Measurements from ENCODE around the gene RAI1. TPM values are rescaled to one million over a fixed set of nuclear protein-coding genes. Genes with fewer than 3 reads are reported as not detected.

RAI1 gene
- total and polyA plus RNA-seq, 9 donors: 1.5 to 57.7 (median 35.3) TPM

DNA sequence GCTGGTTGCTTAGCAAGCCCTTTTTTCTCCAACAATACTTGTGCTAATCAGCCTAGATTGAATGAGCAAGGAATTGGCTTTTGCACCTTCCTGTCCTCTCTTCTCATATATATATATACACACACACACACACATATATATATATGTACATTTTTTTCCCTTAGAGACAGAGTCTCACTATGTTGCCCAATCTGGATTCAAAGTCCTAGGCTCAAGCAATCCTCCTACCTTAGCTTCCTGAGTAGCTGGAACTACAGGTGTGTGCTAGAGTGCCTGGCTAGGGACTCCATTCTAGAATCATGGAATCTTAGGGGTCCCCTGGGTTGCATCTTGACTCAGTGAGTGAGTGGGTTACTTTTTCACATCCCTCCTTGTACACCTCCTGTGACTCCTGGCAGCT lies 27.0 kb downstream of the RAI1 start:
- no peak for TF ChIP-seq EP300 (IDR thresholded peaks at IDR 0.05)
- TF ChIP-seq CTCF (IDR thresholded peaks at IDR 0.05): no peak
- no peak for TF ChIP-seq POLR2A (IDR thresholded peaks at IDR 0.05)
- H3K27ac ChIP-seq: no peak overlapping the region

DNA sequence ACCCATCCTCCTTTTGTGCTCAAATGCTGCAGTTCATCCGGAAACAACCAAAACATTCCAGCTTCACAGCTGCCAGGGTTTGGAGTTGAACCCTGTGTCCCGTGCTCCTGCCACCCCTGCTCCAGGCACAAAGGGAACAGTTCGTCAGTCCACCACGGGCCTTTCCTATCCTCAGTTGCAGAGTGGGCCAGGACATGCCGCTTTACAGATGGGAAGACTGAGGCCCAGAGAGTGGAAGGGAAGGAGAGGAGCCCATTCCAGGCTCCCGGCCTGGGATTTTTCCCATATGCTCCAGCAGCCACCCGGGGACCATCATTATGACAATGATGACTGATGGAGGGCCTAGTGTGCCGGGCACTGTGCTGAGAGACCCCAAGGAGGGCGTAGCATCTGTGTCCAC lies 27.6 kb downstream of the RAI1 start:
- DNase-seq: no peak
- WGBS, 3 donors: 83 to 84% (median 84%) methylated on average over 8 to 9 of the region's 9 CpGs
- Histone ChIP-seq H3K27ac (no peak overlapping the region), H3K36me3 (no peaks in the 10 kb centered on the region), H3K9me3 (no peaks in the 10 kb centered on the region), H3K4me3 (no peak overlapping the region), H3K4me1 (ENCODE audit: insufficient read depth) (peaks cover 15% of the 10 kb centered on the region), H3K27me3 (no peaks in the 10 kb centered on the region)
- intact Hi-C loops (cut with DNase I): no loop called here
- TF ChIP-seq POLR2A (IDR thresholded peaks at IDR 0.05): no peak
- TF ChIP-seq EP300 (IDR thresholded peaks at IDR 0.05): no peak
- no peak for TF ChIP-seq CTCF (IDR thresholded peaks at IDR 0.05)

More for the DNA sequence above, 27.0 kb downstream of the RAI1 start:
- Histone ChIP-seq H3K9me3 (no peaks in the 10 kb centered on the region), H3K4me3 (no peak overlapping the region), H3K36me3 (no peaks in the 10 kb centered on the region), H3K4me1 (ENCODE audit: insufficient read depth) (peaks cover 20% of the 10 kb centered on the region), H3K27me3 (no peaks in the 10 kb centered on the region)
- intact Hi-C loops (cut with DNase I): no loop called here
- no peak for DNase-seq

- Histone ChIP-seq H3K27me3 (no peaks in the 10 kb centered on the region), H3K9me3 (no peaks in the 10 kb centered on the region), H3K27ac (no peak overlapping the region), H3K36me3 (no peaks in the 10 kb centered on the region), H3K4me3 (no peak overlapping the region), H3K4me1 (ENCODE audit: insufficient read depth) (peaks cover 9% of the 10 kb centered on the region)
- no peak for DNase-seq
- intact Hi-C loops (cut with DNase I): loop anchor here in 1 of 4 donors (10.0 kb wide), 1 partner anchor 1485 kb away; no protein-coding TSS in a partner anchor
- 87 to 95% (median 92%) methylated on average over 15 of the region's 15 CpGs for WGBS, 3 donors
- TF ChIP-seq POLR2A (IDR thresholded peaks at IDR 0.05): no peak
- TF ChIP-seq EP300 (IDR thresholded peaks at IDR 0.05): no peak
- no peak for TF ChIP-seq CTCF (IDR thresholded peaks at IDR 0.05)
Observed at GRCh38 chr17:17709815-17710321, 28.6 kb downstream of the RAI1 start.

DNA sequence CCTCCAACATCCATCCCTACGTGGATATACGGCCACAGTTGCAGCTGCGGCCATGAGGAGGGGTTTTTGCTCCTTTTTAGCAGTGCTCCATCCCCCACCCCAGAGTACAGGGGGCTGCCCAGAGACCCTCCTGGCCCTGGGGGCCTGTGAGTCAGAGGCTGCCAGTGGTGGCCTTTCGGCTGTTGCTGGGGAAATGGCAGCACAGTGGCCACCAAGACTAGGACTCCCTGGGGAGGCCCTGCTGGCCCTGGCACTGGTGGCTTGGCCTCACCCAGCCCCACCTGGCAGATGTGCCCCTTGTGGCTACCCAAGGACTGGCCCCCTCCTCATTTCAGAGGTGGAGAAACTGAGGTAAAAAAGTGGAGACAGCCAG lies 29.1 kb downstream of the RAI1 start:
- H3K9me3 ChIP-seq: no peaks in the 10 kb centered on the region
- DNase-seq: no peak
- H3K36me3 ChIP-seq: no peaks in the 10 kb centered on the region
- H3K27ac ChIP-seq: no peak overlapping the region
- no peak overlapping the region for H3K4me3 ChIP-seq
- no peaks in the 10 kb centered on the region for H3K27me3 ChIP-seq
- peaks cover 9% of the 10 kb centered on the region for H3K4me1 ChIP-seq (ENCODE audit: insufficient read depth)
- TF ChIP-seq EP300 (IDR thresholded peaks at IDR 0.05): no peak
- no peak for TF ChIP-seq POLR2A (IDR thresholded peaks at IDR 0.05)
- no peak for TF ChIP-seq CTCF (IDR thresholded peaks at IDR 0.05)
- intact Hi-C loops (cut with DNase I): loop anchor here in 1 of 4 donors (10.0 kb wide), 1 partner anchor 1486 kb away; no protein-coding TSS in a partner anchor
- 82 to 88% (median 86%) methylated on average over 4 of the region's 4 CpGs for WGBS, 3 donors

Data from ovary (tissue), 9 donors.